Measurements from ENCODE around the gene AKAP13.
A peak's percentile ranks its signal among the peaks of the same experiment; 100 is the strongest.
"Not testable (repeated sequence)": the region's sequence is repeated elsewhere in the genome, so short reads cannot be mapped to it uniquely, and the experiment has no call there.

Gene AKAP13
- 355 to 878 reads per million in 2 experiments for total RNA-seq

GRCh38 chr15:85380217-85380811 is at the start of gene AKAP13:
Gene AKAP13 (plus strand): TSS chr15:85380603. CDS start chr15:85485721, 105,118 bp downstream.
- DNase-seq (ENCODE audit: low read depth) = peak; percentile 89

- DNase-seq (ENCODE audit: low read depth) = peak; percentile 32
Measured at GRCh38 chr15:85330901-85331588, 49.4 kb upstream of the AKAP13 start.

GRCh38 chr15:85331655-85332285 is 48.6 kb upstream of the AKAP13 start:
- DNase-seq (ENCODE audit: low read depth) = no peak

GRCh38 chr15:85333132-85333831 is 47.1 kb upstream of the AKAP13 start:
- no peak for DNase-seq (ENCODE audit: low read depth)

GRCh38 chr15:85334241-85334640 is 46.2 kb upstream of the AKAP13 start:
- DNase-seq (ENCODE audit: low read depth) = no peak

GRCh38 chr15:85335193-85335942 is 45.0 kb upstream of the AKAP13 start:
- no peak for DNase-seq (ENCODE audit: low read depth)

- no peak for DNase-seq (ENCODE audit: low read depth)
Measured at GRCh38 chr15:85336880-85337279, 43.5 kb upstream of the AKAP13 start.

- no peak for DNase-seq (ENCODE audit: low read depth)
Measured at GRCh38 chr15:85337425-85338074, 42.9 kb upstream of the AKAP13 start.

GRCh38 chr15:85340321-85340665 is 40.1 kb upstream of the AKAP13 start:
- no peak for DNase-seq (ENCODE audit: low read depth)

GRCh38 chr15:85340852-85341251 is 39.6 kb upstream of the AKAP13 start:
- DNase-seq (ENCODE audit: low read depth) = no peak

- DNase-seq (ENCODE audit: low read depth) = not testable (repeated sequence)
Measured at GRCh38 chr15:85342163-85342562, 38.2 kb upstream of the AKAP13 start.

- not testable (repeated sequence) for DNase-seq (ENCODE audit: low read depth)
Measured at GRCh38 chr15:85343443-85343842, 37.0 kb upstream of the AKAP13 start.

GRCh38 chr15:85344241-85344640 is 36.2 kb upstream of the AKAP13 start:
- DNase-seq (ENCODE audit: low read depth) = not testable (repeated sequence)

- not testable (repeated sequence) for DNase-seq (ENCODE audit: low read depth)
Measured at GRCh38 chr15:85344653-85345114, 35.7 kb upstream of the AKAP13 start.

GRCh38 chr15:85345196-85345918 is 35.0 kb upstream of the AKAP13 start:
- not testable (repeated sequence) for DNase-seq (ENCODE audit: low read depth)

GRCh38 chr15:85346462-85347084 is 33.8 kb upstream of the AKAP13 start:
- DNase-seq (ENCODE audit: low read depth) = not testable (repeated sequence)

- DNase-seq (ENCODE audit: low read depth) = not testable (repeated sequence)
Measured at GRCh38 chr15:85347264-85348047, 32.9 kb upstream of the AKAP13 start.

- not testable (repeated sequence) for DNase-seq (ENCODE audit: low read depth)
Measured at GRCh38 chr15:85348048-85348766, 32.2 kb upstream of the AKAP13 start.
